Epithelial cell of esophagus (primary cell): ENCODE data around the gene APBB2.

Experiments used
- DNase-seq: peaks from one replicate; pipeline ENCODE4 v3.0.0; 2010; ENCODE audit warnings: low read depth
- H3K4me3 ChIP-seq: 2 replicates; pipeline ENCODE4 v1.5.1; 2011; ENCODE audit warnings: mild to moderate bottlenecking, low read length, control low read depth
- TF ChIP-seq, protein P1 (sequence below): IDR thresholded peaks from 2 replicates; pipeline ENCODE4 v1.5.1; 2011; ENCODE audit warnings: low read depth, mild to moderate bottlenecking, low read length, control low read depth, inconsistent platforms; ENCODE audit not compliant: insufficient read depth; ENCODE audit errors: missing control alignments

APBB2 gene

DNA sequence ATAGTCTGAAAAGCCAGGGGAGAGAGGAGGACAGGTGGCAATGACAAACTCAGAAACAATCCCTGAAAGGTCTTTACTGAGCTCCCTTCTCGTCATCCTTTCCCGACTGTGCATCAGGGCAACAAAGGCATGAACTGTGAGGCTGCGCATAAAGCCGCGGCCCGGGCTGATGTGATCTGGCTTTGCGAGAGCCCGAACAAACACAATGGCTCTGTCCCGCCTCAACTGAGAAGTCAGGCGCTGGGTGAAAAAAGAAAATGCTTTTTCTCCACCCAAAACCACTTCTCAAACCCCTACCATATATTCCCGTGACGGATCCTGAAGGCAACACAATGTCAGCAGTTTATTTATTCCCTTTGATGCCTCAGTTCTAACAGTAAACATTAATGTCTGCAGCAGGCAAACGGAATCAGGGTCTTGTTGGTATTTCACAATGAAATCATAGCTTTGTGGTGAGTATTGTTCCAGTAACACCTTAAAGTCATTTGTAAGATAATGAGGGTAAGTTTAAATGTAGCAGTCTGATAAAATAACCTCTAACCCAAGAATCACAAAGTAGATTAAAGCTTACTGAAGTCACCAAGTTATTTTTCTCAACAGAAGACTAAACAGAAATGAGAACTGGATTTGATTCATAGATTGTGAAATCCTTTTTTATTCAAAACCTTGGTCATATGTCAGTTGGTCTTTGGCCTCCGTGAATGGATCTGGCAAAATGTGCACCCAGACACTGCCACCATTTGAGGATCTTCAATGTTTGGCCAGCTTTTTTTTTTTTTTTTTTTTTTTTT is 67.4 kb downstream of the APBB2 start:
- DNase-seq, result peak; percentile 31
- H3K4me3 ChIP-seq, result no peak overlapping the region
- TF ChIP-seq, protein P1, sequence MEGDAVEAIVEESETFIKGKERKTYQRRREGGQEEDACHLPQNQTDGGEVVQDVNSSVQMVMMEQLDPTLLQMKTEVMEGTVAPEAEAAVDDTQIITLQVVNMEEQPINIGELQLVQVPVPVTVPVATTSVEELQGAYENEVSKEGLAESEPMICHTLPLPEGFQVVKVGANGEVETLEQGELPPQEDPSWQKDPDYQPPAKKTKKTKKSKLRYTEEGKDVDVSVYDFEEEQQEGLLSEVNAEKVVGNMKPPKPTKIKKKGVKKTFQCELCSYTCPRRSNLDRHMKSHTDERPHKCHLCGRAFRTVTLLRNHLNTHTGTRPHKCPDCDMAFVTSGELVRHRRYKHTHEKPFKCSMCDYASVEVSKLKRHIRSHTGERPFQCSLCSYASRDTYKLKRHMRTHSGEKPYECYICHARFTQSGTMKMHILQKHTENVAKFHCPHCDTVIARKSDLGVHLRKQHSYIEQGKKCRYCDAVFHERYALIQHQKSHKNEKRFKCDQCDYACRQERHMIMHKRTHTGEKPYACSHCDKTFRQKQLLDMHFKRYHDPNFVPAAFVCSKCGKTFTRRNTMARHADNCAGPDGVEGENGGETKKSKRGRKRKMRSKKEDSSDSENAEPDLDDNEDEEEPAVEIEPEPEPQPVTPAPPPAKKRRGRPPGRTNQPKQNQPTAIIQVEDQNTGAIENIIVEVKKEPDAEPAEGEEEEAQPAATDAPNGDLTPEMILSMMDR, result no peak

DNA sequence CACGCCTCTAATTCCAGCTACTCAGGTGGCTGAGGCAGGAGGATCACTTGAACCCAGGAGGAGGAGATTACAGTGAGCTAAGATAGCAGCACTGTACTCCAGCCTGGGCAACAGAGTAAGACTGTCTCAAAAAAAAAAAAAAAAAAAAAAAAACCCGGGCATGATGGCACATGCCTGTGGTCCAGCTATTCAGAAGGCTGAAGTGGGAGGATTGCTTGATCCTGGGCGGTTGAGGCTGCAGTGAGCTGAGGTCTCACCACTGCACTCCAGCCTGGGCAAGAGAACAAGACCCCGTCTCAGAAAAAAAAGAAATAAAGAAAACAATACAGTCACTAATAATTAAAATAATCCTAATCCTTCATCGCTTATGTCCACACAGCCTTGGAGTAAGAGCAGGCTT is 68.1 kb downstream of the APBB2 start:
- no peak overlapping the region for H3K4me3 ChIP-seq
- TF ChIP-seq, protein P1, result no peak
- DNase-seq, result no peak

DNA sequence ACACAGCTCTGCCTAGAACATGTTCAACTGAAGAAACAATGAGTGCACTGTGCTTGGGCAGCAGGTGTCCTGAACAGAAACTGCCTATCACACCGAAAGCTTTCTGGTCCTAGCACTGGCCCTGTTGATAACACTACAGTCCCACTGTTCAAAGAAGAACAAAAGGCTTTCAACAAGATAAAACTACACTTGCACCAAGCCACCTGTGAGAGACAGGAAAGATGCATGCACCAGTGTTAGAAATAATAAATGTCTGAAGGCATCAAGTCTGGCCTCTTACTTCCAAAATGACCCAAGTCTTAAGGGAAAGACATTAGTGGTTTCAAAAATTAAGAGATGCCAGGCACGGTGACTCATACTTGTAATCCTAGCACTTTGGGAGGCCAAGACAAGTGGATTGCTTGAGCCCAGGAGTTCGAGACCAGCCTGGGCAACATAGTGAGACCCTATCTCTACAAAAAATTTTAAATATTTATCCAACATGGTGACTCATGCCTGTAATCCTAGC is 68.7 kb downstream of the APBB2 start:
- H3K4me3 ChIP-seq, result no peak overlapping the region
- no peak for DNase-seq
- TF ChIP-seq, protein P1, result no peak

GRCh38 chr4:41144812-41145211 is 69.5 kb downstream of the APBB2 start:
- H3K4me3 ChIP-seq, result no peak overlapping the region
- TF ChIP-seq, protein P1, result no peak
- peak; percentile 65 for DNase-seq

DNA sequence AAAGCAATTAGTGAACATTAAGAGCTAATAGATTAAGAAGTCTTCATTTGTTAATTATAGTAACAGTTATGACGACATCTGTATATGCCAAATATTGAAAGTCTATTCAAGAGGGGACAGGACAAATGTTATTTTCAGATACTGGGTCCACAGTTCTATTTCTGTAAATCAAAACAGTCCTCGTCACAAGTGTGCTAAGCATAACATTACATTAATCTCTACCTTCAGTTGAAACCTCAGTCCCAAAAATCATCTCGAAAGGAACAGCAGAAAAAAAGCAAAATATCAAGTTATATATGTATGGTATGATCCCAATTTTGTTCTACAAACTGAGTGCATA is 70.3 kb downstream of the APBB2 start:
- no peak overlapping the region for H3K4me3 ChIP-seq
- TF ChIP-seq, protein P1, result no peak
- no peak for DNase-seq

DNA sequence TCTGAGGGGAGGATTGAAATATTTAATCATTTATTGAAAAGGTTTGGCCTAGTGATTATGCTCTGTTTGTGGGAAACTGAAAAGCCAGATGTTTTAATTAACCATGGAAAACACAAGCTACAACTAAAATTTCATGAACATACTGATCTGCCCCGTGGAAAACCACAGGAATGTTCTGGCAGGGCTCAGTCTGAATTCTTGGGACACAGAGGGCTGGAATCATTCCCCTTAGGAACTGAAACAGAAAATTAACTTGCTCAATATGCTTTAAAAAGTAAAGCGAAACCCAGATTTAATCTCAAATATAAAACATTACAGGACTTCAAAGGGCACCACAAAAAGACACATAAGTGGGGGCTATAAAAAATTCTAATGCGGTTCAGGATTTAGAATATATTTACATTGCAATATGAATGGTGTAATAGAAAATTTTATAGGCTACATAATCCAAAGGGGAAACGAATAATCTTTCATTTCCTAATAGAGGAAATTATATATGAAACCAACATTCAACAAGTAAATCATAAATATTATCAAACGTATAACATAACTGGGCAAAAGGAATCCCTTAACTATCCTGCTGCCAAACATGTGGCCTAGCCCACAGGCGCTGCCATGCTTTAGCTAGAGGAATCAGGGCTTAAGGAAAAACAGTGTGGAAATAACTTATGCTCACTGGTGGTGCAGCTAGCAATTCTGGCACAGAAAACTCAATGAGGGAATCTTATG is 70.9 kb downstream of the APBB2 start:
- TF ChIP-seq, protein P1, result no peak
- H3K4me3 ChIP-seq, result no peak overlapping the region
- DNase-seq, result peak; percentile 55
